HEK293 (cell line): Measurements from ENCODE around the gene CCDC9.

Source experiments
- BCL11A ChIP-seq: fragments of 450-650 bp; formaldehyde crosslinking; IDR thresholded peaks from 2 replicates; pipeline ENCODE4 v1.5.1; 2016; ENCODE audit warnings: low read depth, missing biosample characterization, missing genetic modification characterization
- GLIS1 ChIP-seq: fragments of 450-650 bp; formaldehyde crosslinking; IDR thresholded peaks from 2 replicates; pipeline ENCODE4 v1.5.1; 2016; ENCODE audit warnings: missing biosample characterization, missing genetic modification characterization
- IKZF3 ChIP-seq: fragments of 450-650 bp; IDR thresholded peaks from 2 replicates; pipeline ENCODE4 v1.5.0; 2018; ENCODE audit warnings: missing biosample characterization, mild to moderate bottlenecking, missing genetic modification characterization, moderate library complexity
- KLF1 ChIP-seq: fragments of 450-650 bp; formaldehyde crosslinking; IDR thresholded peaks from 2 replicates; pipeline ENCODE4 v1.5.1; 2016; ENCODE audit warnings: missing biosample characterization, missing genetic modification characterization
- KLF16 ChIP-seq: fragments of 450-650 bp; formaldehyde crosslinking; IDR thresholded peaks from 2 replicates; pipeline ENCODE4 v1.5.1; 2017; ENCODE audit warnings: missing biosample characterization, missing genetic modification characterization
- KLF9 ChIP-seq: fragments of 450-650 bp; formaldehyde crosslinking; IDR thresholded peaks from 2 replicates; pipeline ENCODE4 v1.5.1; 2016; ENCODE audit warnings: missing biosample characterization, missing genetic modification characterization, low read depth
- OVOL3 ChIP-seq: fragments of 450-650 bp; formaldehyde crosslinking; IDR thresholded peaks from 2 replicates; pipeline ENCODE4 v1.5.1; 2016; ENCODE audit warnings: missing biosample characterization, missing genetic modification characterization
- PATZ1 ChIP-seq: fragments of 450-650 bp; formaldehyde crosslinking; IDR thresholded peaks from 2 replicates; pipeline ENCODE4 v1.5.1; 2016; ENCODE audit warnings: missing biosample characterization, missing genetic modification characterization
- RBAK ChIP-seq: fragments of 450-650 bp; formaldehyde crosslinking; IDR thresholded peaks from 2 replicates; pipeline ENCODE4 v1.5.1; 2016; ENCODE audit warnings: missing biosample characterization, missing genetic modification characterization
- SALL2 ChIP-seq: fragments of 450-650 bp; formaldehyde crosslinking; IDR thresholded peaks from 2 replicates; pipeline ENCODE4 v1.5.0; 2017; ENCODE audit warnings: missing biosample characterization, mild to moderate bottlenecking, missing genetic modification characterization, borderline replicate concordance
- ZBTB21 ChIP-seq: fragments of 450-650 bp; formaldehyde crosslinking; IDR thresholded peaks from 2 replicates; pipeline ENCODE4 v1.5.1; 2017; ENCODE audit warnings: missing biosample characterization, missing genetic modification characterization
- ZBTB26 ChIP-seq: fragments of 450-650 bp; formaldehyde crosslinking; optimal IDR thresholded peaks from 2 replicates; pipeline ENCODE3; 2016; ENCODE audit warnings: missing biosample characterization, mild to moderate bottlenecking, missing genetic modification characterization
- ZBTB6 ChIP-seq: fragments of 450-650 bp; formaldehyde crosslinking; IDR thresholded peaks from 2 replicates; pipeline ENCODE4 v1.5.1; 2017; ENCODE audit warnings: missing biosample characterization, missing genetic modification characterization
- ZBTB7A ChIP-seq: fragments of 450-650 bp; formaldehyde crosslinking; IDR thresholded peaks from 2 replicates; pipeline ENCODE4 v1.5.1; 2016; ENCODE audit warnings: low read depth, missing biosample characterization, missing genetic modification characterization
- ZBTB8A ChIP-seq: fragments of 450-650 bp; formaldehyde crosslinking; IDR thresholded peaks from 2 replicates; pipeline ENCODE4 v1.5.1; 2016; ENCODE audit warnings: missing biosample characterization, missing genetic modification characterization
- ZFHX2 ChIP-seq: fragments of 450-650 bp; formaldehyde crosslinking; conservative IDR thresholded peaks from 2 replicates; pipeline ENCODE4 v1.5.1; 2016; ENCODE audit warnings: missing biosample characterization, missing genetic modification characterization
- ZNF114 ChIP-seq: fragments of 450-650 bp; formaldehyde crosslinking; IDR thresholded peaks from 2 replicates; pipeline ENCODE4 v1.5.0; 2017; ENCODE audit warnings: missing biosample characterization, missing genetic modification characterization
- ZNF133 ChIP-seq: fragments of 450-650 bp; formaldehyde crosslinking; IDR thresholded peaks from 2 replicates; pipeline ENCODE4 v1.5.1; 2016; ENCODE audit warnings: missing biosample characterization, missing genetic modification characterization
- ZNF169 ChIP-seq: fragments of 450-650 bp; formaldehyde crosslinking; IDR thresholded peaks from 2 replicates; pipeline ENCODE4 v1.5.1; 2016; ENCODE audit warnings: missing biosample characterization, missing genetic modification characterization
- ZNF335 ChIP-seq: fragments of 450-650 bp; formaldehyde crosslinking; conservative IDR thresholded peaks from 2 replicates; pipeline ENCODE4 v1.5.1; 2016; ENCODE audit warnings: missing biosample characterization, missing genetic modification characterization
- ZNF37A ChIP-seq: fragments of 450-650 bp; IDR thresholded peaks from 2 replicates; pipeline ENCODE4 v1.5.1; 2018; ENCODE audit warnings: missing biosample characterization, missing genetic modification characterization
- ZNF391 ChIP-seq: fragments of 450-650 bp; formaldehyde crosslinking; IDR thresholded peaks from 2 replicates; pipeline ENCODE4 v1.5.1; 2016; ENCODE audit warnings: low read depth, missing biosample characterization, missing genetic modification characterization, borderline replicate concordance
- ZNF404 ChIP-seq: fragments of 450-650 bp; formaldehyde crosslinking; IDR thresholded peaks from 2 replicates; pipeline ENCODE4 v1.5.1; 2017; ENCODE audit warnings: missing biosample characterization, missing genetic modification characterization
- ZNF561 ChIP-seq: fragments of 450-650 bp; IDR thresholded peaks from 2 replicates; pipeline ENCODE4 v1.5.1; 2018; ENCODE audit warnings: missing biosample characterization, missing genetic modification characterization, borderline replicate concordance
- ZNF623 ChIP-seq: fragments of 450-650 bp; formaldehyde crosslinking; IDR thresholded peaks from 2 replicates; pipeline ENCODE4 v1.5.1; 2016; ENCODE audit warnings: missing biosample characterization, missing genetic modification characterization
- ZNF664 ChIP-seq: fragments of 450-650 bp; formaldehyde crosslinking; IDR thresholded peaks from 2 replicates; pipeline ENCODE4 v1.5.1; 2016; ENCODE audit warnings: missing biosample characterization, missing genetic modification characterization
- ZNF707 ChIP-seq: fragments of 450-650 bp; formaldehyde crosslinking; IDR thresholded peaks from 2 replicates; pipeline ENCODE4 v1.5.1; 2016; ENCODE audit warnings: missing biosample characterization, missing genetic modification characterization
- ZNF768 ChIP-seq: fragments of 450-650 bp; formaldehyde crosslinking; IDR thresholded peaks from 2 replicates; pipeline ENCODE4 v1.5.1; 2018; ENCODE audit warnings: missing biosample characterization, mild to moderate bottlenecking, missing genetic modification characterization
- ZNF785 ChIP-seq: fragments of 450-650 bp; formaldehyde crosslinking; IDR thresholded peaks from 2 replicates; pipeline ENCODE4 v1.5.1; 2016; ENCODE audit warnings: missing biosample characterization, missing genetic modification characterization
- ZNF792 ChIP-seq: fragments of 450-650 bp; formaldehyde crosslinking; IDR thresholded peaks from 2 replicates; pipeline ENCODE4 v1.5.1; 2016; ENCODE audit warnings: missing biosample characterization, missing genetic modification characterization
- ZNF830 ChIP-seq: fragments of 450-650 bp; IDR thresholded peaks from 2 replicates; pipeline ENCODE4 v1.5.0; 2018; ENCODE audit warnings: missing biosample characterization, missing genetic modification characterization, low read depth, mild to moderate bottlenecking, moderate library complexity
- TF ChIP-seq, protein P1 (sequence below): fragments of 450-650 bp; IDR thresholded peaks from 2 replicates; pipeline ENCODE4 v1.5.1; 2018; ENCODE audit warnings: missing biosample characterization, missing genetic modification characterization
- TF ChIP-seq, protein P2 (sequence below): fragments of 450-650 bp; formaldehyde crosslinking; IDR thresholded peaks from 2 replicates; pipeline ENCODE4 v1.5.1; 2017; ENCODE audit warnings: missing biosample characterization, mild to moderate bottlenecking, missing genetic modification characterization, moderate library complexity

CCDC9 gene

DNA sequence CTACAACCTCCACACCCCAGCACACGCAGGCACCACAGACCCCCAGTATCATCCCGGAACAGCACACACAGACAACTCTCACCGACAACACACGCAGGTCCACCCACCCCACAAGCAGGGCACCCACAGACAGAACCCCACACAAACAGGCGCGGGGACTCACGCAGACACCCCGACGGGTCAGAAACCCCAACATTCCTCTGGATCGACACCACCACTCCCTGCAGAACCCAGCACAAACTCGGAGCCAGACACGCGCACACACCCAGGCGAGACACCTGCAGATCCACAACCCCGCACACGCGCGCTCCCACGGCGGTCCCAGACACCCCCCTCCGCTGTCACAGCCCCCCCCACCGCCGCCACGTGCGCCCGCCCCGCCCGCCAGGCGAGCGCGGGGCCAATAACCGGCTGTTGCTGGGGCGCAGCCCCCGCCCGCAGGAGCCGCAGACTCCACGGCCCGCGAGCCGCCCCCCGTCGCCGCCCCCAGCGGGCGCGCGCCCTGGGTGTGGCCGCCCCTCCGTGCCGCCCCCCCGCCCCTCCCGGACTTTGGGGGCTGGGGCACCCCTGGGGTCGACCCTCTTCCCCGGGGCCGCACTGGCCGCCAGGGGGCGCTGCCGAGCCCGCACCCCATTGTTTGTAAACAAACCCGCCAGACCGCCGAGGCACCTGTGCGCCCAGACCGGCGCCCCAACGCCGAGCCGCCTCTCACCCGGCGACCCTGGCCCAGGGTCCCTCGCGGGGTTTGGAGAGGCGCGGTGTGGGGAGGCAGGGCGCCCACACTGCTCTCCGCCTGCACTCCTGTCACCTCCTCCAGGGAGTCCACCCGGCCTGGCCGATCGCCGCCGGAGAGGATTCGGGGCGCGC is 26.0 kb upstream of the CCDC9 start (continued):
- TF ChIP-seq IKZF3 (no peak), ZNF335 (peak; percentile 15; the same call in 1 of the 2 replicates), BCL11A (tag by site-specific recombination) (peak; percentile 79; the same call in 1 of the 2 replicates), PATZ1 (tag by site-specific recombination) (peak; percentile 68), GLIS1 (peak; percentile 72), ZNF561 (peak; percentile 52; the same call in 1 of the 2 replicates), ZBTB6 (no peak), KLF9 (tag by site-specific recombination) (peak; percentile 53), ZFHX2 (tag by site-specific recombination) (peak; percentile 54), ZNF114 (tag by site-specific recombination) (no peak), ZNF768 (tag by site-specific recombination) (no peak; the same call in 1 of the 2 replicates), OVOL3 (tag by site-specific recombination) (no peak), ZBTB8A (tag by site-specific recombination) (peak; percentile 73), KLF1 (peak; percentile 46), ZNF830 (no peak), ZBTB21 (tag by site-specific recombination) (no peak; the same call in 1 of the 2 replicates), SALL2 (no peak), ZBTB26 (tag by site-specific recombination) (peak; percentile 72), ZNF792 (tag by site-specific recombination) (0 out of 2 replicates have a peak, but pooled peaks have one; percentile 27), RBAK (tag by site-specific recombination) (0 out of 2 replicates have a peak, but pooled peaks have one; percentile 34), ZNF37A (tag by site-specific recombination) (no peak), ZNF169 (tag by site-specific recombination) (peak; percentile 84), KLF16 (tag by site-specific recombination) (peak; percentile 78), ZNF391 (peak; percentile 91; the same call in 1 of the 2 replicates), ZNF133 (tag by site-specific recombination) (0 out of 2 replicates have a peak, but pooled peaks have one; percentile 25), ZNF623 (tag by site-specific recombination) (peak; percentile 32), ZNF664 (tag by site-specific recombination) (no peak), ZNF707 (tag by site-specific recombination) (no peak), ZNF785 (tag by site-specific recombination) (peak; percentile 56), ZNF404 (tag by site-specific recombination) (no peak), ZBTB7A (peak; percentile 90)
- TF ChIP-seq, protein P1, sequence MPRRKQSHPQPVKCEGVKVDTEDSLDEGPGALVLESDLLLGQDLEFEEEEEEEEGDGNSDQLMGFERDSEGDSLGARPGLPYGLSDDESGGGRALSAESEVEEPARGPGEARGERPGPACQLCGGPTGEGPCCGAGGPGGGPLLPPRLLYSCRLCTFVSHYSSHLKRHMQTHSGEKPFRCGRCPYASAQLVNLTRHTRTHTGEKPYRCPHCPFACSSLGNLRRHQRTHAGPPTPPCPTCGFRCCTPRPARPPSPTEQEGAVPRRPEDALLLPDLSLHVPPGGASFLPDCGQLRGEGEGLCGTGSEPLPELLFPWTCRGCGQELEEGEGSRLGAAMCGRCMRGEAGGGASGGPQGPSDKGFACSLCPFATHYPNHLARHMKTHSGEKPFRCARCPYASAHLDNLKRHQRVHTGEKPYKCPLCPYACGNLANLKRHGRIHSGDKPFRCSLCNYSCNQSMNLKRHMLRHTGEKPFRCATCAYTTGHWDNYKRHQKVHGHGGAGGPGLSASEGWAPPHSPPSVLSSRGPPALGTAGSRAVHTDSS = peak; percentile 16; the same call in 1 of the 2 replicates
- TF ChIP-seq, protein P2, sequence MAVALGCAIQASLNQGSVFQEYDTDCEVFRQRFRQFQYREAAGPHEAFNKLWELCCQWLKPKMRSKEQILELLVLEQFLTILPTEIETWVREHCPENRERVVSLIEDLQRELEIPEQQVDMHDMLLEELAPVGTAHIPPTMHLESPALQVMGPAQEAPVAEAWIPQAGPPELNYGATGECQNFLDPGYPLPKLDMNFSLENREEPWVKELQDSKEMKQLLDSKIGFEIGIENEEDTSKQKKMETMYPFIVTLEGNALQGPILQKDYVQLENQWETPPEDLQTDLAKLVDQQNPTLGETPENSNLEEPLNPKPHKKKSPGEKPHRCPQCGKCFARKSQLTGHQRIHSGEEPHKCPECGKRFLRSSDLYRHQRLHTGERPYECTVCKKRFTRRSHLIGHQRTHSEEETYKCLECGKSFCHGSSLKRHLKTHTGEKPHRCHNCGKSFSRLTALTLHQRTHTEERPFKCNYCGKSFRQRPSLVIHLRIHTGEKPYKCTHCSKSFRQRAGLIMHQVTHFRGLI (tag by site-specific recombination) = peak; percentile 62
